Skeletal muscle satellite cell (primary cell): ENCODE data around the gene LINGO1.

Experiments used
- H3K27me3 ChIP-seq: 2 replicates; pipeline ENCODE4 v1.7.0; 2013; ENCODE audit warnings: low read length; ENCODE audit not compliant: control insufficient read depth, insufficient read depth
- H3K36me3 ChIP-seq: 2 replicates; pipeline ENCODE4 v1.7.0; 2013; ENCODE audit warnings: mild to moderate bottlenecking, control low read depth, low read length; ENCODE audit not compliant: insufficient read depth
- H3K4me1 ChIP-seq: 2 replicates; pipeline ENCODE4 v1.7.0; 2013; ENCODE audit warnings: low read length; ENCODE audit not compliant: control insufficient read depth, insufficient read depth
- H3K4me2 ChIP-seq: 2 replicates; pipeline ENCODE4 v1.7.0; 2013; ENCODE audit warnings: mild to moderate bottlenecking, low read length
- H3K4me3 ChIP-seq: 2 replicates; pipeline ENCODE4 v1.7.0; 2013; ENCODE audit warnings: low read length
- H3K9ac ChIP-seq: 2 replicates; pipeline ENCODE4 v1.7.0; 2013; ENCODE audit warnings: mild to moderate bottlenecking, low read depth, low read length, moderate library complexity
- H3K9me3 ChIP-seq: replicated peaks from 2 replicates; pipeline ENCODE4 v1.7.0; 2013; ENCODE audit warnings: mild to moderate bottlenecking, control low read depth, low read length

LINGO1 gene

GRCh38 chr15:77581896-77582569, 50.7 kb downstream of the LINGO1 start:
- Histone ChIP-seq H3K9me3 (no peaks in the 10 kb centered on the region), H3K36me3 (no peaks in the 10 kb centered on the region), H3K9ac (no peak overlapping the region), H3K4me3 (no peak overlapping the region), H3K4me2 (no peak overlapping the region), H3K27me3 (peaks cover 64% of the 10 kb centered on the region), H3K4me1 (peaks cover 3% of the 10 kb centered on the region)

- Histone ChIP-seq H3K9ac (no peak overlapping the region), H3K4me1 (peaks cover 3% of the 10 kb centered on the region), H3K27me3 (peaks cover 67% of the 10 kb centered on the region), H3K9me3 (no peaks in the 10 kb centered on the region), H3K4me2 (no peak overlapping the region), H3K4me3 (no peak overlapping the region), H3K36me3 (no peaks in the 10 kb centered on the region)
Measured at GRCh38 chr15:77580996-77581682, 51.6 kb downstream of the LINGO1 start.

DNA sequence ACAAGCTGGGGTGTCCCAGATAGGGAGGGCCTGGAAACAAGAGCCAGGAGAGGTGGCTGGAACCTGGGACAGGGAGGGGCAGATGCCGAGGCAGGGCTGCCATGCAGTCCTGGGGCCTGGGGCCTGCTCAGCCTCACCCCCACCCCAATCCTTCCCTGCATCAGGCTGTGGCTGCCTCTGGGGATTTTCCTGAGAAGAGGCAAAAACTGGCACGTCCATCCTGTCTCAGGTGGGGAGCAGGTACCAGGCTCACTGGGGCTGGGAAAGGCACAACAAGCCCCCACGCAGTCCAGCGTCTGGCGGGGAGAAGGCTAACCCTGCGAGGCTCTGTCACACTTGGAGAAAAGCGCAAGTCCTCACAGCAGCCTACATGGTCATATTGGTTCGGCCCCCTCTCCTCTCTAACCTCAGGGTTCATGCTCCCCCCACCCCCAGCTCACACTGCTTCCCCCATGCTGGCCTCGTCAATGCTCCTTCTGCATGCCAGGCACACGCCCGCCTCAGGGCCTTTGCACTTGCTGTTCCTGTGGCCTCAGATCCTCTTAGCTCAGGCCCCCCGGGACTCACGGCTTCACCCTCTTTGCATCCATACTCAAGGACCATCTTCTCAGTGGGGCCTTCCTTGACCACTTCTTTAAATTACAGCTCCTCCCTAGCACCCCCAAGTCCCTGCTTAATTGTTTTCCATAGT, 53.1 kb downstream of the LINGO1 start:
- no peak overlapping the region for H3K9ac ChIP-seq
- H3K4me1 ChIP-seq, result peaks cover 3% of the 10 kb centered on the region

DNA sequence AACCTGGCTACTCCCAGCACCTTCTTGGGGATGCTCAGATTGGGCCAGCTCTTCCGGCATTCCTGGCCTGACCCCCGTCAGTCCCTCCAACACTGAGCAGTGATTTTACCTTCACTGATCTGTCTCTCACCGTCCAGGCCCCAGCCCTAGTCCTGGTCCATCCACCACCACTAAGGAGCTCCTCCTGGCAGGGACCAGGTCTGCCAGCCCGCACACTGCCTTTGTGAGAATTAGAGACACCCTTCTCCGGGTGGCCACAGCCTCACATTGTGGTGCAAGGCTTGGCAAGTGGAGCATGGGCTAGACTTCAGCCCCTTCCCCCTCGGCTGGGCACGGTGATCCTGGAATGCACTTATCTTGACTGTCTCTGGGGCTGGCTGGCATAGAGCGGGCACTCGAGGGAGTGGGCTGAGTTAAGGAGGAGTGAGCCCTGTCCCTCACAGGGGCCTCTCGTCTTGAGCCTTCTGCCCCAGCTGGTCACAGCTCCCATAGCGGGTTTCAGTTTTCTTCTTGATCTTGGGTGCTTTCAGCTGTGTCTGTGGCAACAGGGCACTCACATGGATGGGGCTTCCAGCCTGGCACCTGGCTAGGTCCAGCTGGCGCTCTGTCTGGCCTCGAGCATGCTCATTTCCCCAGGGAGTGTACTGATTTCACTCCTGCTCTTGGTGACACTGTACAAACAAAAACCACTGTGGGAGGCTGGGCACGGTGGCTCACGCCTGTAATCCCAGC, 53.9 kb downstream of the LINGO1 start:
- Histone ChIP-seq H3K9me3 (no peaks in the 10 kb centered on the region), H3K4me1 (peaks cover 3% of the 10 kb centered on the region), H3K4me2 (no peak overlapping the region), H3K27me3 (peaks cover 67% of the 10 kb centered on the region), H3K4me3 (no peak overlapping the region), H3K9ac (no peak overlapping the region), H3K36me3 (no peaks in the 10 kb centered on the region)

More for the DNA sequence above, 53.1 kb downstream of the LINGO1 start:
- H3K4me2 ChIP-seq, result no peak overlapping the region
- no peaks in the 10 kb centered on the region for H3K36me3 ChIP-seq
- peaks cover 68% of the 10 kb centered on the region for H3K27me3 ChIP-seq
- H3K4me3 ChIP-seq, result no peak overlapping the region
- no peaks in the 10 kb centered on the region for H3K9me3 ChIP-seq

GRCh38 chr15:77577366-77577950, 55.3 kb downstream of the LINGO1 start:
- Histone ChIP-seq H3K36me3 (no peaks in the 10 kb centered on the region), H3K4me2 (no peak overlapping the region), H3K4me1 (peaks cover 3% of the 10 kb centered on the region), H3K27me3 (peaks cover 60% of the 10 kb centered on the region), H3K9ac (no peak overlapping the region), H3K4me3 (no peak overlapping the region), H3K9me3 (no peaks in the 10 kb centered on the region)

GRCh38 chr15:77576538-77576937, 56.2 kb downstream of the LINGO1 start:
- H3K27me3 ChIP-seq, result peaks cover 59% of the 10 kb centered on the region
- no peak overlapping the region for H3K4me3 ChIP-seq
- no peaks in the 10 kb centered on the region for H3K9me3 ChIP-seq
- H3K4me2 ChIP-seq, result no peak overlapping the region
- no peak overlapping the region for H3K9ac ChIP-seq
- no peaks in the 10 kb centered on the region for H3K36me3 ChIP-seq
- peaks cover 2% of the 10 kb centered on the region for H3K4me1 ChIP-seq

- H3K4me3 ChIP-seq, result no peak overlapping the region
- H3K4me2 ChIP-seq, result no peak overlapping the region
- no peak overlapping the region for H3K9ac ChIP-seq
- no peaks in the 10 kb centered on the region for H3K36me3 ChIP-seq
- peaks cover 55% of the 10 kb centered on the region for H3K27me3 ChIP-seq
- no peaks in the 10 kb centered on the region for H3K9me3 ChIP-seq
- H3K4me1 ChIP-seq, result no peaks in the 10 kb centered on the region
Measured at GRCh38 chr15:77575203-77575934, 57.3 kb downstream of the LINGO1 start.

GRCh38 chr15:77574521-77575202, 58.0 kb downstream of the LINGO1 start:
- Histone ChIP-seq H3K4me3 (no peak overlapping the region), H3K4me1 (no peaks in the 10 kb centered on the region), H3K9ac (no peak overlapping the region), H3K36me3 (no peaks in the 10 kb centered on the region), H3K4me2 (no peak overlapping the region), H3K9me3 (no peaks in the 10 kb centered on the region), H3K27me3 (peaks cover 50% of the 10 kb centered on the region)

GRCh38 chr15:77573802-77574201, 58.9 kb downstream of the LINGO1 start:
- no peaks in the 10 kb centered on the region for H3K4me1 ChIP-seq
- no peaks in the 10 kb centered on the region for H3K9me3 ChIP-seq
- H3K27me3 ChIP-seq, result peaks cover 49% of the 10 kb centered on the region
- no peak overlapping the region for H3K9ac ChIP-seq
- H3K4me2 ChIP-seq, result no peak overlapping the region
- no peak overlapping the region for H3K4me3 ChIP-seq
- no peaks in the 10 kb centered on the region for H3K36me3 ChIP-seq

GRCh38 chr15:77572186-77572585, 60.5 kb downstream of the LINGO1 start:
- H3K36me3 ChIP-seq, result no peaks in the 10 kb centered on the region
- H3K9ac ChIP-seq, result no peak overlapping the region
- no peaks in the 10 kb centered on the region for H3K4me1 ChIP-seq
- no peak overlapping the region for H3K4me3 ChIP-seq
- H3K27me3 ChIP-seq, result peaks cover 40% of the 10 kb centered on the region
- H3K9me3 ChIP-seq, result no peaks in the 10 kb centered on the region
- H3K4me2 ChIP-seq, result no peak overlapping the region
